HG03097 (cell line): ENCODE measurements around the gene MARF1.
"Not testable (repeated sequence)": the region's sequence is repeated elsewhere in the genome, so short reads cannot be mapped to it uniquely, and the experiment has no call there.

ENCODE experiments used
- ATAC-seq: cut with Tn5 transposase; IDR thresholded peaks from one replicate; pipeline ENCODE4 v1.9.1; 2021; ENCODE audit not compliant: unreplicated experiment, low FRiP score

The MARF1 gene

DNA sequence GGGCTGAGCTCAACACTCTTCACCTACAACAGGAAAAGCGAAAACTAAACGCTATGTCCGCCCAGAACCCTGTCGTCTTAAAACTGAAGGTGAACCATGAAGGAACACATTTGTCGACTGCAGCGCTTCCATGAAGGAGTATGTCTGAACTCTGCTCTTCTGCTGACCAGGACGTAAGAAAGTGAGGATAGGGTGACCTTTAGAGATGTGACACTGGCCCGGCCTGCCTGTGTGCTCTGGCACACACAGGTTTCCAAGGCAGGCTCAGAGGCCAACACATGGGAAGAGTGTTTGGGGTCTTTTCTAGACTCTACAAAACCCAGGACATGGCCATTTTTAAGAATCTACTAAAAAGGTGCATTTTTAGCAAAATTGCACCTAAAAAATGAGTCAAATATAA is 21.1 kb downstream of the MARF1 start:
- ATAC-seq, result no peak

DNA sequence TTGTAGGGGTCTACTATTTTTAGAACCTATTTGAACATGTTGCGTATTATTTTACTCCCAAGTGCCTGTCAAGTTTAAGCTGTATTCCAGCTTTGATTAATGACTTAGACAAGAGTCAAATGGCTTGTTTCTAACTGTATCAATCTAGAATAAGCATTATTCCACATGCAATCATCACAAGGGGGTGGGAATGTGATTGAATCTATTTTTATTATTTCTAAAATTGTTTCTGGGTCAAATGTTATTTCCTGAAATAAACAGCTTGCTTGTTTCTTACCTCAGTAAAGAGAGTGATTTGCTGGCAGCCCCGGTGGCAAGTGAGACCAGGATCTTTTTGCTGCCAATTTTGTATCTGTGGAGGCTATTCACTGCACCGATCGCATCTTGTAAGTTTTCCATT is 21.5 kb downstream of the MARF1 start:
- no peak for ATAC-seq

DNA sequence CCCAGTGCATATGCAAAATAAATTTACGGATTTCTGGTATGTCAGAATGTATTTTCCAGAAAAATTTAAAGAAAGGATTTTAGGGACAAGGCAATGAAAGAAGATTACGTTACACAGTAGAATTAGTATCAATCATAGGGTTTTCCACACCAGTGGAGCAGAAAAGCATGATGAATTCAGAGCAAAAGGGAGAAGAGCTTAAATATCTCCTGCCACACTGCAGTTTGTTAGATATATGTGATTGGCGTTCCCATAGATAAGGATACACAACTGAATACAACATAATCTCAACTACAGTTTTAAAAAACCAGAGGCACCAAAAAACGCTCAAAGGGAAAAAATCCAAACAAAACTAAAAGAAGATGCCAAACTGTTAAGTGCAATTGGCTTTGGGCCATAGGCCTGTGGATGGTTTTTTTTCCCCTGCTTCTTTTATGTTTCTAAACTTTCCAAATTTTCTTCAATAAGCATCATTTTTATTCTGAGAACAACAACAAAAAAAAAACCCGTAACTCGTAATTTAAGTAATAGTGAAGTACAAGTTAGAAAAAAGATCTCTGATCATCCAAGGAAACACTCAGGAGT is 22.3 kb downstream of the MARF1 start:
- ATAC-seq, result no peak

DNA sequence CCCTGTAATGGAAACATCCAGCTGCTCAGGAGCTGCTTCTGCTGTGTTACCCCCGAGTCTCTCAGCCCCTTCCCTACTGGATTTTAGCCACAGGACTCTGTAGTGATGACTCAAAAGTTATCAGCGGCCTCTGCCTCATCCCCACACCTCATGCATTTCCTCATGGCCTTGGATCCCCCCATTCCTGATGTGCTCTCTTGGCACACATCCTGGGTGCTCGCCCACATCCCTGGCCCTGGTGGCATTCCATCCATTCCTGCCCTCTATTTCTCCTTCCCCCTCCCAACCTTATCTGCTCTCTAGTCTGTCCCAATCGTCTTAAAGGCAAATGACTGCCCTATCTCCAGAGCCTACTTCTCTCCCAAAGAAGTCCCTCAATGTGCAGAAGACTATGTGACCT is 24.6 kb downstream of the MARF1 start:
- no peak for ATAC-seq

DNA sequence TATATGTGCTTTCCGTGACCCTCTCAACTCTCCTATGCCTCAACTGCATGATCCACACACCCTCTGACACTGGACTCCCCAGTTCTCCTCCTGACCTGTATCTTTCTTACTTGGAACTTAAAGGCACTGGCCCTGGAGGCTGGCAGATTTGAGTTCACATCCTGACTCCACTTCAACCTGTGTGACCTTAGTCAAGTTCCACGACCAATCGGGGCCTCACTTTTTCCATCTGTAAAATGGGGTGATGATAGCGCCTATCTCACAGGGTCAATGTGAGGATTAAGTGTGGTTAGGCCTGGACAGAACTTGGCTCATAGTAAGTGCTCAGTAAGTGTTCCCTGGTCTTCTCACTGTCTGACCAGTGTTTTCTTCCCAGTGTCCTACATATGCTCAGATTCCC is 25.1 kb downstream of the MARF1 start:
- ATAC-seq, result no peak

DNA sequence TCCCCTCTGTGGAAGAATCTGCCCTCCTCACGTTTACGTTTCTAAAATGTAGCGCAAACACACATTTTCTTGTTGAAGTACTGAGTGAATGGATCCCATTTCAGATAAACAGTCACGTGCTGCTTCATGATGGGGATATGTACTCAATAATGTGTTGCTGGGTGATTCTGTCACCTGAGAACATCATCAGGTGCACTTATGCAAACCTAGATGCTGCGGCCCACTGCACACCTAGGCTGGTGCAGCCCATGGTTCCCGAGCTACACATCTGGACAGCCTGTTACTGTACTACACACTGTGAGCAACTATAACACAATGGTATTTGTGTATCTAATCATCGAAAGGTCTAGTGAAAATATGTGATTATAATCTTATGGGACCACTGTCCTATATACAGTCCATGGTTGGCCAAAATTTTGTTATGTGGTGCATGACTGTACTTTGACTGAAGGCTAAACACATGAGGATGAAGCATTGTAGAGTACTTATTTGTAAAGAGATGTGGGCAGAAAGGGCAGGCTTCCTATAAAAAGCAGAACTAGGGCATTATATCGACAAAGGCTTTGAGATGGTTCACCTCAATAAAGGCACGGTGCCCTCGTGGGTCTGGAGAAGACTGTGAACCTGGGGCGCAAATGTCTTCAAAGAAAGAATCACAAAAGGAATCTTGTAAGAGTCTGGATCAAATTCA is 26.3 kb downstream of the MARF1 start:
- ATAC-seq, result no peak

DNA sequence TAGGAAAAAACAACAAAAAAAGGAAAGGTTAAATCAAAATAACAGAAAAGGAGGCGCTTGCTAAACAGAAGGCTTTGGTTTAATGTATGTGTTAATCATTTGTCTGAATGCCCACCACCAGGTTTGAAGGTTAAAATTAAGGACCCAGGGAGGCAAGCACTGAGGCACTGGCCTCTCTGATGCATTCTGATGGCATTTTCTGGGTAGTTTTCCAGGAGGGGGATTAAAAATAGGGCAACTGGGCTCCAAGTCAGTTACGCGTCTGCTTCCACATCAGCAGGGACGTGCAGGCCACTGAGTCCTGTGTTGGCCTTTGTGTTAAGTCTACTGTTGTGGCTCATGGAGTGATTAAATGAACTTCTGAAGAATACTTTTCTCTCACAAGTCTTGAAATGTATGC is 26.9 kb downstream of the MARF1 start:
- no peak for ATAC-seq

DNA sequence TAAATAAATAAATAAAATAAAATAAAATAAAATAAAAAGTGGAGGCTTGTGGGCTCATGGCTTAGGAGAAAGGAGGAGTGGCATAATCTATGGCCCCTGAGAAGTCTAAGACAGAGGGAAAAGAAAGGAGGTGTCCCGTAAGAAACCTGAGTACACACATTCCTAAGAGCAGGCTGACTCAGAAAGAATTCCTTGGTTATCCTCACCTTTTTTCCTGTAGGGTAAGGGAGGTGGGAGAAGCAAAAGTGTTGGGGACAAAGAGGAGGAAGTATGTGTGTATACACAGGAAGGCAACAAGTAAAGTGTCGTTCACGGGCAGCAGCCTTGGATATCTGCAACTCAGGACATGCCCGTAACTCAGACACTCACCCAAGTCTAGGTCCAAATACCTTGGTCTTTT is 29.3 kb downstream of the MARF1 start:
- no peak for ATAC-seq

DNA sequence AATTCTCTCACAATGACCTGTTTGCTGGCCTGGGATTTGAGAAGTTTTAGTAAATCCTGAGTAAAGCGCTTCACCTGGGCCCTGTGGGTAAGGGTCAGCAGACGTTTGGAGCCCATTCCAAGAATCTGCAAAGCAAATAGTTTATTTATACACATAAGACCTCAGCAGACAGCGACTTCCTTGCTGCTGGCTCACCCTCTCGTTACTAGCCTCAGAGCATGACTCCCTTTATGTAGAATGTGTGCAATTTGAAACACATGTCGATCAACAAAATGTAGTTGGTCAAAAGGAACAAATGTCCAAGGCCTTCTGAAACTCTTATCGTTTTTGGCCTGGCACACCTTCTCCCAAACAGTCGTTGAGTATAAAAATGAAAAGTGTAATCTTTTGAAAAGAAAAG is 31.3 kb downstream of the MARF1 start:
- ATAC-seq, result no peak

DNA sequence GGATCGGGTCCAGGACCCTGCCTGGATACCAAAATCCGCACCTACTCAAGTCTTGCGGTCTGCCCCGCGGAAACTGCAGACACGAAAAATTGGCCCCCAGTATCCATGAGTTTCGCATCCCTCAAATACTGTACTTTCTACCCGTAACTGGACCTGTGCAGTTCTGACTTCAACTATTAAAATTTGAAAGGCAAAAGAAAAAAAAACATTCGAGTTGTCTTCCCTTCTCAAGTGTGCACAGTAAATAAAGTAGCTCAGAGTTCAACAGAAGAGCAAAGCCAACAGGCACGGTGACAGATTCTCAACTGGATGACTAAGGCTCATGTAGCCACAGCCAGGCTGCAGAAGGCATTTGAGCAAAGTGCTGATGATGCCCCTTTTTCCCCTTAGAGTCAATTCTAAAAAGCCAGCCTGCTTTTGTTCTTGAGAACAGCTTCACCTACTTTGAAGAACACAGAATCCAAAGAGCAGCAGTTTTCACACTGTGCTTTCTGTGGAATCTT is 32.5 kb downstream of the MARF1 start:
- no peak for ATAC-seq

DNA sequence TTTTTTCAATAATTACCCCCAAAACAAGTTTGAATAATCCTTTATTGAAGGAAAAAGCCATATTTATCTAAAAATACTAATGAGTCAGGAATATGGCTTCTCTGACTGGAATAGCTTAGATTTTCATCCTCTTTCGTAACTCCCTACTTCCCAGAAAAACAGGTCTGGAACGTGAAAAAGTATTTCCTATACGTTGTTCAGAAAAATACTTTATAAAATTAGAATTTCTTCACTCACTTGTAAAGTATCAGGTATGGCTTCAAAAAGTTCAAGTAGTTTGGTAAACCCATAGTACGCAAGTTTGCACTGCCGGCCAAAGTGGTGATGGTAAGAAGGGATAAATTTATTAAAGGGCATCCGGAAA is 33.7 kb downstream of the MARF1 start:
- no peak for ATAC-seq

DNA sequence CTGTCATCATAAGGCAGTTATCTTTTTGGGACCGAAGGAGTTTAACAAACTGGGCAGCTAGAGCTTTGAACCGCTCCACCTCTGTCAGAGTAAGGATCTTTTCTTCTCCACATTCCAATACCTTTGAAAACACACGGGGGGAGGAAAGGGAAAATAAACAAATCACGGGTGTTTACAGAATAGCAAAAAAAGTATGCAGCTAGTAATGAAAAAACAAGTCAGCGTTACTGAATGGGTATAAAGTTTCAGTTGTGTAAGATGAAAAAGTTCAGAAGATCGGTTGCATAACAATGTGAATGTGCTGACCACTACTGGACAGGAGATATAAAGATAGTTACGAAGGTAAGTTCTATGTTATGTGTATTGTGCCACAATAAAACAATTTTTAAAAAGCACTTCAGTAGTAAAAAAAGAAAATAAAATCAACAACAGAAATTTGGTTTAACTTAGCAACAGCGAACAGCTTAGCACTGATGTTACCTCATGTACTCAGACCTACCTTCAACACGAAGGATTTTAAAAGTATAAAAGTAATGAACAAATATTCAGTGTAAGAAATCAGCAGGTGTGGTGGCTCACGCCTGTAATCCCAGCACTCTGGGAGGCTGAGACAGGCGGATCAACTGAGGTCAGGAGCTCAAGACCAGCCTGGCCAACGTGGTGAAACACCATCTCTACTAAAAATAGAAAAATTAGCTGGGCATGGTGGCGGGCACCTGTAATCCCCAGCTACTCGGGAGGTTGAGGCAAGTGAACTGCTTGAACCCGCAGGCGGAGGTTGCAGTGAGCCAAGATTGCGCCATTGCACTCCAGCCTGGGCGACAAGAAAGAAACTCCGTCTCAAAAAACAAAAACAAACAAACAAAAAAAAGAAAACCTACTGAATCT is 34.3 kb downstream of the MARF1 start:
- ATAC-seq, result no peak

DNA sequence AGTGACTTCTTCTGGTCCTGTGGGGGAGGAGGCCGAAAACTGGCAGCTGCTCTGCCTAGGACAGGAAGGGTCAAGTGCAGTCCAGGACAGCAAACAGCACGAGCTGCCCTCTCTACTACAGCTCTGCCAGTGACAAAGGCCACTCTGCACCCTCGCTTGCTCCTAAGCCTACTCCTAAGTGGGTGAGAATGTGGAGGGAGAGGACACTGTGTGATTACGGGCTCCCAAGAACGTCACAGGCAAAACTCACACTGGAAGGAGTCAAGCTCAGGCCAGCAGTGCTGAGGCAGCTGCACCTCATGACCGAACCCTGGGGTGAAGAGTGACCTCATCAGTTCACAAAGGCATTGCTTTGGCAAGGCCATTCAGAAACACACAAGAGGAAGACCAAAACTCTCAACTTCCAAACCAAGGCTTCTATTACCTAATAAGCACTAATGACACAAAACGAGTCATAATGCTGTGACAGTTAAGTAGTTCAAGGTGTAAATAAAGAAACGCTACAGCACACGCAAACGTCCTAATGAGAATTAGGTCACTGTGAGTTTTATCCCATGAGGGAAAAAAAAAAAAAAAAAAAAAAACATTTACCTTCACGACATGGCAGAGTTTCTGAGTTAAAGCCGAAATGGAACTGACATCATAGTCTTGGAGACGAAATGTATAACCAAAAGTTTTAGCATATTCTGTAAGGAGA is 35.1 kb downstream of the MARF1 start:
- ATAC-seq, result no peak

DNA sequence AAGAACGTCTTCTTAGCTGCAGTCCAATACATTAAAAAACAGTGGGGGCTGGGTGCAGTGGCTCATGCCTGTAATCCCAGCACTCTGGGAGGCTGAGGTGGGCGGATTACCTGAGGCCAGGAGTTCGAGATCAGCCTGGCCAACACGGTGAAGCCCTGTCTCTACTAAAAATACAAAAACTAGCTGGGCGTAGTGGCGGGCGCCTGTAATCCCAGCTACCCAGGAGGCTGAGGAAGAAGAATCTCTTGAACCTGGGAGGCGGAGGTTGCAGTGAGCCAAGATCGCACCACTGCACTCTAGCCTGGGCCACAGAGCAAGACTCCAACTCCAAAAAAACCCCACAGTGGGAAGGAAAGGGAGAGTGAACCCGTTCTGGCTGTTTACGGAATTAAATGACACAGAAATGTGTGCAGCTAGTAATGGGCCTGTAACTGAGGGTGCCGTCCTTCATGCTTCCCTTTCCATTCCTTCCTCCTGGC is 35.7 kb downstream of the MARF1 start:
- not testable (repeated sequence) for ATAC-seq

DNA sequence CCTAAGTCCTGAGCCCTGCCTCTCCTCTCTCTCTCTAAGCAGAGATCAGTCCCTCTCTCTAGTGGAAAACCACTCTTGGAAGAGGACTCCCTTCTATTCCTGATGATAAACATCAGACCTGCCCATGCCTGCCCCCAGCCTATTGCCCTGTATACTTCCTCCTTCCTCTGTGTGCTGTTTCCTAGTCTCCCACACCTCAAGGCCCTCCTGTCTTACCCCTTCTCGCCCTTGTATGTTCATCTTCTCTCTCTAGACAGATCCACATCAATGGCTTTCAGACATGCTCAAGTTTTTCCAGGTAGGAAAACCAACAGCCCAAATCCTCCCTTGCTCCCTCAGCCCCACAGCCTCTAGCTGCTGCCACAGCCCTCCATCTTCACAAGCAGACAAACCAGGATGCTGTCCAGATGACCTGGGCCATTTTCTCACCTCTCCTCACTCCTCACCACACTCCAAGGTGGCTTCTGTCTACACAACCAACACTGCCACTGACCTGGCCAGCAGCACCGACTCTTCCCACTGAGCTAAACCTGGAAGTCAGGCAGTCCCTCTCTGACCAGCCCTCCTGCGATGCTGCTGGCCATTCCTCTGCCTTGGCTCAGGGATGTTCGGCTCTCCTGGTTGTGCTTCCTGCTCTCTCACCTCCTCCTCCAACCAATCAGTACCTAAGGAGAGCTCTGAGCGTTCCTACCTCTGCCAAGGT is 36.3 kb downstream of the MARF1 start:
- ATAC-seq, result no peak

DNA sequence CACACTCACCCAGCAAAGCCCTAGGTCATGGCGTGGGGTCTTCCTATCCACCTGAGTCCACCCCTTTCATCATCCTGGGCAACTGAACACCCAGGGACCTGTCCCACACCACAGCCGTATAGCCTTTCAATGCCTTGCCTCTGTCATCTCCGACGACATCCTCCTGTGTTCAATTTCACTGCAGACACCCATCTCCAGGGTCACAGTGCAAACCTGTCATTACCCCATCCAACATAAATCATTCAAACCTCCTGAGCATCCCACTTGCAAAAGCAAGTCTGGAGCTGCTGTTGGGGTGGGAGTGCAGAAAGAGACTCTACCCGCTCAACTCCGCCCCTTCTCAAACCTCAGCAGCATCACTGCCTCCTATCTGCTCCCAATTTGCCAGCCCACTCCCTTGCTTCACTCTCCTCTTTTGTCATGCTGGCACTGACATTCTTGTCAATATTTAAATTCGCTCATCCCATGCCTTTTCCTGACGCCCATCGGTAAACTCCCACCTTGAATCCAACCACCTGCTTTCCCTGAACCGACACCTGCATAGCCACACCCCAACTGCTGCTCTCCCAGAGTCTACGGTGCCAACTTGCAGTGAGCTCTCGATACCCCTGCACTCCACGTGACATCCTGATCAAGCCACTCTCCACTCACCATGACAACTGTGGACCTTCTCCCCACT is 37.0 kb downstream of the MARF1 start:
- no peak for ATAC-seq

DNA sequence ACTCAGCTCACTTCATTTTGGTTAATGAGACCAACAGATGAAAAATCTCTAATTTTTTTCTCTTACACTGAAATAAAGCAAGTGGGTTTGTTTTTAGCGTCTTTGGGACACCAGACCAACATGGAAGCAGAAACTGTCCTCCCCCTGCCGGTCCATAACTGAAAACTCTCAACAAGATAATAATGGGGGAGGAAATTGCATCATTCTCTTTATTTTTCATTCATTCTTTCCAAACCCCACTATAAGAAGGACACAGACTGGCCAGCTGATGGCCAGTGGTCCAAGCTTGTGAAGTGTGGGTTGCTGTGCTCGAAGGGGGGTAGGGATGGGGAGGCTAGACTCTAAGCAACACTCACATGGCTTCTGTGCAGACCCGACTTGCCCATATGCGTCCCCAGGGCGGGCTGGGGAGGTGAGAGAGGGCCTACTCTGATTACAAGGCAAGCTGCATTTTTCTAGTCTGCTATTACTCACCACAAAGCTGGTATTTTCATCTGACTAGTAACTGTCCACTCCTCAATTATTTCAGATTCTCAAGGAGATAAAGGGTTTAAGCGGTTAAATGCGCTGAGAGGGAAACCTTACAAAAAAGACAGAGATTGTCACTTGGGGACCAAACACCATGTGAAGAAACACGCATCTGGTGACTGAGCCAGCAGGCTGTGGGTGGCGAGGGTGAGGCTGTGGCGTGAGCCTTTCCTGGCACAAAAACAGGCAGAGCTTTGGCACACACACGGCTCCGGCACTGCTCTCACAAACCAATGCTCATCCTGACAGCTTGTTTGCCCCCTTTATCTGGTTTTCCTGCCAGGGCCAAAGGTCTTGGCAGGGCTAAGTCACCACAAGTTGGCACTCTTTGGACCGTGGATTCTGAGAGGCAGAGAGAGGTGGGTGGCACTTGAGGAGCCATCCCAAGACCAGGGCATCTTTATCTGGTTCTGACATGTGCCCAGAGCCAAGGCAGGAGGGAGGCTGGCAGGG is 38.2 kb downstream of the MARF1 start:
- no peak for ATAC-seq

DNA sequence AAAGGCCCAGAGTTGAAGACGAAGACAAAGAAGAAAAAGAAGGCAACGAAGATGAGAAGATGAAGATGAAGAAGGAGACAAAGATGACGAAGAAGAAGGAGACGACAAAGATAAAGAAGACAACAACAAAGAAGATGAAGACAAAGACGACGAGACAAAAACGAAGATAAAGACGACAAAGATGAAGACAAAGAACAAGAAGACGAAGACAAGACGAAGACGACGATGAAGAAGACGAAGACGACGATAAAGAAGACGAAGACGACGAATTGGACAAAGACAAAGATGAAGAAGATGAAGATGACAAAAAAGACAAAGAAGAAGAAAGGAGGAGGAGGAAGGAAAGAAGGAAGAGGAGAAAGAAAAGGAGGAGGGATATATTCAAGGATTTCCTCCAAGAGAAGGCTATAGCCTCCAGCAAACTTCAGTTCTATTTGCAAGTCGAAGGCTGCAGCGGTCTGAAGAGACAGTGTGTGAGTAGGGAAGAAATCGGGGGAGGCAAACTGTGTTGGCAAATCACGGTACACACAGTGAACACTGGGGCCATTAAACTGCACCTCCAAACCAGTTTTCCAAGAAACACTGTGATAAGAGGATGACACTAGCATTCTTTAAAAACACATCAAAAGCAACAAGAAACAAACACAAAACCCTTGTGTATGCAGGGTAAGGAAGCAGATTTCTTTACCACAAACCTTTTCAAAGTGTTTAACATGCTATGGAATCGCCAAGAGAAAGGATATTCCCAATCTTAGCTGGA is 40.5 kb downstream of the MARF1 start:
- ATAC-seq, result no peak
